NOMO-1 treated with DMSO at 0.1 percent for 48 hours (cell line): ENCODE results near the gene ADGRG7.
"Not testable (repeated sequence)": the region's sequence is repeated elsewhere in the genome, so short reads cannot be mapped to it uniquely, and the experiment has no call there.

ENCODE experiments used
- DNase-seq: peaks from one replicate; lab custom pipeline; 2025; ENCODE audit not compliant: unreplicated experiment; lab: John Stamatoyannopoulos, UW

ADGRG7 gene

GRCh38 chr3:100641471-100642032 is 32.2 kb downstream of the ADGRG7 start:
- DNase-seq: peak; percentile 74

DNA sequence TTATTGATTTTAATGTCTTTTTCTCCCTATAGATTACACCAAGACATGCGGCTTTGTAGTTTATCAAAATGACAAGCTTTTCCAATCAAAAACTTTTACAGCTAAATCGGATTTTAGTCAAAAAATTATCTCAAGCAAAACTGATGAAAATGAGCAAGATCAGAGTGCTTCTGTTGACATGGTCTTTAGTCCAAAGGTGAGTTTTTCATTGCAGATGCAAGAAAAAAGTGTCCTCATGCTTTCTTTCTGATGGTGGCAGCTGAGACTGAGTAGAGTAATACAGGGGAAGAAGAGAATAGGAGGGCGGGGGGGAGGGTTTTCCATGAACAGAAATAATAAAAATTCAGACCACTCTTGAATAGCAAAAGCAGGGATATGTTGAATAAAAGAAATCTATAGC is 36.5 kb downstream of the ADGRG7 start:
- DNase-seq: no peak

GRCh38 chr3:100647171-100647570 is 37.8 kb downstream of the ADGRG7 start:
- DNase-seq: no peak

- no peak for DNase-seq
Measured at GRCh38 chr3:100647657-100648056, 38.3 kb downstream of the ADGRG7 start.

DNA sequence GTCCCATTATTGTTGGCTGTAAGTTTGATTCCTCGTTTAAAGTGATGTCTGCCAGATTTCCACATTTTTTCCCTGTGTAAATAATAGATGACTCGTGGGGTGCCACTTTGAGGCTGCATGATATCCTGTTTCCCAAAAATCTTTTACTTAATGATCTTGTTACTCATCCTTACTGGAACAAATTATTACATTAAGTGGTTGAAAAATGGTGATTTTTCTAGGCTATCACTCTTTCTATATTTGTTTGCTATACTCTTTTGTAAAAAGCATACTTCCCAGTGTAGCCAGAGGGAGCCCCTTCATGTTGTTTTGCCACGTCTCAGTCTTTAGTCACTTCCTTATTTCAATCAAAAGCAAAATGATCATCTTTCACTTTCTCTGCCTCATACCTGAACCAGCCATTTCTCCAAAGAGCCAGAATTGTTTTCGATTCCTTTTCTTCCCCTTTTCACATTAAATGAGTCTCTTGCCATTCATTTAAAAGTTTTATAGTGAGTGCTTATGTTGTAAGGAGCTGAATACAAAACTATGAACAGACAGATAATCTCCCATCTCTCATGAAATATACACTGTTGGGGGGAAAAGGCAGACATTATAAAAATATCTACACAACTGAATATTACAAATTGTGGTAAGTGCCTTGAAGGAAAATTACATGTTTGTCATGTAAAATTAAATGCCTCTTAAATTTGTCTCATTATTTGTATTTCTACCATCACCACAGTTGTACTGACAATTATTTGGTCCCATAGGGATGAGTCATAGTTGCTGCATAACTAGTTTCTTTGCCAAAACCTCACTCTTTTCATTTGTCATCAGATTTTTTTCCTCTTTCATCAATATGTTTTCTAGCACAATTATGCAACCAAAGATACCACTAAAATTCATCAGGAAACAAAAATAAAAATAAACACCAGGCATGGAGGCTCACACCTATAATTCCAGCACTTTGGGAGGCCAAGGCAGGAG is 41.5 kb downstream of the ADGRG7 start:
- peak; percentile 83 for DNase-seq

- DNase-seq: no peak
Measured at GRCh38 chr3:100653604-100654294, 44.3 kb downstream of the ADGRG7 start.

DNA sequence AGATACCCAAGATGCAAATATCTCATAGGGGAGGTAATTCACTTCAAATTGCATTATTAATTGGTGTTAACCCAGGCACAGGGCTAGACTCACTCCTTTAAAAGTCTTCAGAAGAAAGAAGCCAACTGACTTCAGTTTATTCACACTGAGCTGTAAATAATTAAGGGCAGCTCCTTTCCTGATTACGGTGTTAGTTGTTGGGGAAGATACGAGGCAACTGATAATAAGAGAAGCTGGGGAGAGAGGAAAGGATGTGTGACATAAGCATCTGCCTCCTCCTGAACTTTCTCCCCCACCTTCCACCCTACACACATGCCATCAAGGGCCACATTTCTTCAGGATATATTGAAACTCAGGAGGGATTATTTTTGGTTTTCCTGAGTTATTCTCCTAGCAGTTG is 47.5 kb downstream of the ADGRG7 start:
- DNase-seq: no peak

GRCh38 chr3:100661294-100661693 is 51.9 kb downstream of the ADGRG7 start:
- DNase-seq: not testable (repeated sequence)

GRCh38 chr3:100662113-100662823 is 52.9 kb downstream of the ADGRG7 start:
- DNase-seq: no peak

GRCh38 chr3:100665230-100665629 is 55.8 kb downstream of the ADGRG7 start:
- DNase-seq: no peak

GRCh38 chr3:100666699-100667098 is 57.3 kb downstream of the ADGRG7 start:
- not testable (repeated sequence) for DNase-seq

DNA sequence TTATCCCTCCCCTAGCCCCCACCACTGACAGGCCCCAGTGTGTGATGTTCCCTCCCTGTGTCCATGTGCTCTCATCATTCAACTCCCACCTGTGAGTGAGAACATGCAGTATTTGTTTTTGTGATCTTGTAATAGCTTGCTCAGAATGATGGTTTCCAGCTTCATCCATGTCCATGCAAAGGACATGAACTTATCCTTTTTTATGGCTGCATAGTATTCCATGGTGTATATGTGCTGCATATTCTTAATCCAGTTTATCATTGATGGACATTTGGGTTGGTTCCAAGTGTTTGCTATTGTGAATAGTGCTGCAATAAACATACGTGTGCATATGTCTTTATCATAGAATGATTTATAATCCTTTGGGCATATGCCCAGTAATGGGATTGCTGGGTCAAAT is 57.9 kb downstream of the ADGRG7 start:
- not testable (repeated sequence) for DNase-seq

- DNase-seq: not testable (repeated sequence)
Measured at GRCh38 chr3:100670995-100671394, 61.6 kb downstream of the ADGRG7 start.

DNA sequence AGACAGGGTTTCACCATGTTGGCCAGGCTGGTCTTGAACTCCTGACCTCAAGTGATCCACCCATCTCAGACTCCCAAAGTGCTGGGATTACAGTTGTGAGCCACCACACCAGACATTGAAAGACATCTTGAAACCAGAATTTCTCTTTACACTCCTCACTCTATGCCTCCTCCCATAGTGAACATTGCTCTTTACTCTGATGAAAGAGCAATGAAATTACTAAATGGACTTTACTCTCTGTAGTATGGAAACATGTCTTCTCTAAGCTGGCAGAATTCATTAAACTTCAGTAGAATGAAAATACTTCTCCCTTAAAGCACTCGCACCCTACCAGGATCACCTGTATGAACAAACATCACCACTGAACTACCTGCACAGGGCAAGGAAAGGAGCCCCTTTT is 72.1 kb downstream of the ADGRG7 start:
- no peak for DNase-seq

- no peak for DNase-seq
Measured at GRCh38 chr3:100682056-100682853, 72.9 kb downstream of the ADGRG7 start.

DNA sequence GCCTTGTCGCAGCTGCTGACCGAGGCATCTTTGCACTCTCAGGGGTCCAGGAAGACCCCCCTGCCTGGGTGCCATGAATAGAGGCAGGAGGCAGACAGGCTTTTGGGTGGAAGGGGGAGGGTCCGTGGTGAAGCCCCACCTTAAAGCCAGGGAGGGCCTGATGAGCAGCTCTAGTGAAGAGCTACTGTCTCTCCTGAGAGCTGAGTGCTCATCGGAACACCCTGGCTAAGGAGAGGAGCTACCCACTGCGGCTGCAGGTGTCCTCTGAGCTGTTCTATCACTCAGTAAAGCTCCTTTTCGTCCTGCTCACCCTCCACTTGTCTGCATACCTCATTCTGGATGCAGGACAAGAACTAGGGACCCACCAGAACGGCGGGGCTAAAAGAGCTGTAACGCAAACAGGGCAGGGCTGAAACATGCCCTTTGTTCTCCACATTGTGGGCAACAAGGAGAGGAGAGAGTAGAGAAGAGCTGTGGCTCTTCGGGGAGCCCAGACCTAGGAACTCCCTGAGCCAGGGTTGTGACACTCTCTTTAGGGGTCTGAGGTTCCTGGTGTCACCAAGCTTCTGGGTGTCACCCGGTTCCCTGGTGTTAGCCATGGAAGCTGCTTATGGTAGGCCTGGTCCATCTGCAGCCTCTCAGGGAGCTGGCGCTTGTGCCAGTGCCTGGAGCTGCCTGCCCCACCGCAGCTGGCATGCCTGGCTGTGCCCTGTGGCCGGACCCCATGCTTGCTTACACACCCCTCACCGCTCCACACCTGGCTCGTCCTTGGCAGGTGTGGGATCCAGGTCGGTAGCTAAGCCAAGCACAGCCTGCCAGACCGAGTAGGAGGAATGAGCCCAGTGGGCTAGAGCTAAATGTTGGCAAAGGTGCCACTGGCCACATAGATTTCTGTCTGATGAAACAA is 73.7 kb downstream of the ADGRG7 start:
- no peak for DNase-seq

- DNase-seq: no peak
Measured at GRCh38 chr3:100693225-100693624, 83.8 kb downstream of the ADGRG7 start.

DNA sequence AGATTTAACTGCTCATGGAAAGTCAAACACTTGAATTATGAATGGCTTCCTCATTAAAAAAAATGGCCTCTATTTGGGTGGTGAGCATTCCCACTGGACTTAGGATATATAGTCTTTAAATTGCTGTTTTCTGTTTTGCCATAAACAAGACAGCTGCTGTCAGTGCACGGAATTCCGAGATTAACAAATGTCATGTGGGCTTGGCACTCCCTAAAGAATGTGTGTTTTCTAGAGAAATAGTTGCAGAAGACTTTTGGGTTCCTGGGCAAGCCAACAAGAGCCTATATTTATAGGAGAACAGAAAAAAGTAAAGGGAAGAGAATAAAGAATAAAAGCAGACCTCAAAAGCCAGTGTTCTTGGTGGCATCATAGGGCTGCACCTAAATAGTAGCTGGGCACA is 86.3 kb downstream of the ADGRG7 start:
- DNase-seq: no peak

- DNase-seq: no peak
Measured at GRCh38 chr3:100696161-100696560, 86.8 kb downstream of the ADGRG7 start.
